Measurements from ENCODE around the gene NBAS. TPM values are rescaled to one million over a fixed set of nuclear protein-coding genes. Genes with fewer than 3 reads are reported as not detected.

NBAS gene
- total and polyA plus RNA-seq, 8 donors, result 14.5 to 96.2 (median 41.2) TPM

DNA sequence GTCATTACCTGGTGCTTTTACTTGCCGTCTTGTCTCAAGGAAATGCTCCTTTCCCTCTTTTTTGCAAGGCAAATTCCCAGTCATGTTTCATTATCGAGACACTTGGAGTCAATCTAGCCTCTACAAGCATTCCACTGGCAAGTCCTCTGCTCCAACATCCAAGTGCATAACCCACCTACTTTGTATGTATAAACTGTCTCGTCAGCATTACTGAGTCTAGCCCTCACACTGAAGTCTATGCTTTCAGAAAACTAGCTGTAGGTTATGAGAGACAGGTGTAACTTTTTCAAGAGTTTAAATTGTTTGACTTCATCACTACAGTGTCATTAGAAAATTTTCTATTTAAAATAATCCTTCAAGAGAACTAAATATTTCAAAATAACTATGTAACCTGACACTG lies 319.2 kb downstream of the NBAS start:
- no peak overlapping the region for H3K4me3 ChIP-seq
- peaks cover 0 to 5% (median 1%) of the 10 kb centered on the region in 4 donors for H3K36me3 ChIP-seq
- no peaks in the 10 kb centered on the region for H3K9me3 ChIP-seq
- H3K27me3 ChIP-seq, result no peaks in the 10 kb centered on the region
- no peak overlapping the region for H3K27ac ChIP-seq
- no peaks in the 10 kb centered on the region for H3K4me1 ChIP-seq
- no peak for TF ChIP-seq POLR2A (IDR thresholded peaks at IDR 0.05)
- no peak for TF ChIP-seq POLR2AphosphoS5 (IDR thresholded peaks at IDR 0.05)
- TF ChIP-seq, protein P1, sequence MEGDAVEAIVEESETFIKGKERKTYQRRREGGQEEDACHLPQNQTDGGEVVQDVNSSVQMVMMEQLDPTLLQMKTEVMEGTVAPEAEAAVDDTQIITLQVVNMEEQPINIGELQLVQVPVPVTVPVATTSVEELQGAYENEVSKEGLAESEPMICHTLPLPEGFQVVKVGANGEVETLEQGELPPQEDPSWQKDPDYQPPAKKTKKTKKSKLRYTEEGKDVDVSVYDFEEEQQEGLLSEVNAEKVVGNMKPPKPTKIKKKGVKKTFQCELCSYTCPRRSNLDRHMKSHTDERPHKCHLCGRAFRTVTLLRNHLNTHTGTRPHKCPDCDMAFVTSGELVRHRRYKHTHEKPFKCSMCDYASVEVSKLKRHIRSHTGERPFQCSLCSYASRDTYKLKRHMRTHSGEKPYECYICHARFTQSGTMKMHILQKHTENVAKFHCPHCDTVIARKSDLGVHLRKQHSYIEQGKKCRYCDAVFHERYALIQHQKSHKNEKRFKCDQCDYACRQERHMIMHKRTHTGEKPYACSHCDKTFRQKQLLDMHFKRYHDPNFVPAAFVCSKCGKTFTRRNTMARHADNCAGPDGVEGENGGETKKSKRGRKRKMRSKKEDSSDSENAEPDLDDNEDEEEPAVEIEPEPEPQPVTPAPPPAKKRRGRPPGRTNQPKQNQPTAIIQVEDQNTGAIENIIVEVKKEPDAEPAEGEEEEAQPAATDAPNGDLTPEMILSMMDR (IDR thresholded peaks at IDR 0.05), result no peak
- no peak for TF ChIP-seq EP300 (IDR thresholded peaks at IDR 0.05)
- intact Hi-C loops (cut with DNase I; ENCODE audit: low total_unique reads), result no loop called here
- WGBS, 5 donors, result 86 to 91% (median 89%) methylated on average over 3 of the region's 3 CpGs
- no peak for DNase-seq

DNA sequence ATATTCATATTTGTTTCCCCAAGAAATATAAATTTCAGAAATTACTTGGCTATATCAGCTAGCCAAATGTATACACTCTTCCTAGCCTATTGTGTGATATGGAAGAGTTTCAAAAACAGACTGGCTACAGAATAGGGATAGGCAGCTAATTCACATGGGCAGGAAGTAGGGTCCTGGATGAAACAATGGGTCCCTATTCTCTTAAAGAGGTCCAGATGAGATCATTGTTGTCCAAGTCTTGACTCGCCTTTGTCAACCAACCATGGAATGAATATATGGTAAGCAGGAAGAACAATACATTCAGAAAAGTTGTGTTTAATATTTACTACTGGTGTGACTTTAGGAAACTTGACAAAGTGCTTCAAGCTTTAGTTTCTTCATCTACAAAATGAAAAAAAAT lies 319.9 kb downstream of the NBAS start:
- no peak for DNase-seq
- H3K27ac ChIP-seq, result no peak overlapping the region
- H3K4me3 ChIP-seq, result no peak overlapping the region
- H3K9me3 ChIP-seq, result no peaks in the 10 kb centered on the region
- no peaks in the 10 kb centered on the region for H3K27me3 ChIP-seq
- intact Hi-C loops (cut with DNase I; ENCODE audit: low total_unique reads), result no loop called here
- H3K36me3 ChIP-seq, result peaks cover 0 to 5% (median 1%) of the 10 kb centered on the region in 4 donors
- H3K4me1 ChIP-seq, result no peaks in the 10 kb centered on the region
- TF ChIP-seq POLR2AphosphoS5 (IDR thresholded peaks at IDR 0.05) (no peak), POLR2A (IDR thresholded peaks at IDR 0.05) (no peak), EP300 (IDR thresholded peaks at IDR 0.05) (no peak)
- TF ChIP-seq, protein P1 (IDR thresholded peaks at IDR 0.05), result no peak
- 76 to 98% (median 89%) methylated on average over 1 of the region's 1 CpG for WGBS, 5 donors

DNA sequence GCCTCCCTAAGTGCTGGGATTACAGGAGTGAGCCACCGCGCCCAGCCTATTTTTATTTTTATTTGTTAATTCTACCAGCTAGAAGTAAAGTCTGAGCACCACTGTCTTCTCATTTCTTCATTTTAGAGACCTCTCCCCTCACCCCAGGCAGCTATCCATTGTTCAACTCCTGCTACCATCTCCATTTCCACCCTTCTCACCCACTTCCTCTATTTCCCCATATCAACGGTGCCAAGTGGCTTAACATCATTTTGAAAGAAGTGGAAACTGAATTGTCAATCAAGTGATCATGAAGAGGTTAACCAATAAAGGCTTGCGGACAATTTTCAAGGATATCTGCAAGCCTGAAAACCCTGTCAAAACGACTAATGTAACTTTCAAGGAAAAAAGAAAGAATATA lies 323.1 kb downstream of the NBAS start:
- Histone ChIP-seq H3K9me3 (no peaks in the 10 kb centered on the region), H3K27ac (no peak overlapping the region), H3K4me3 (no peak overlapping the region), H3K4me1 (no peaks in the 10 kb centered on the region), H3K36me3 (peaks cover 0 to 20% (median 16%) of the 10 kb centered on the region in 4 donors), H3K27me3 (no peaks in the 10 kb centered on the region)
- DNase-seq, result no peak
- TF ChIP-seq POLR2AphosphoS5 (IDR thresholded peaks at IDR 0.05), result no peak
- no peak for TF ChIP-seq POLR2A (IDR thresholded peaks at IDR 0.05)
- TF ChIP-seq EP300 (IDR thresholded peaks at IDR 0.05), result no peak
- intact Hi-C loops (cut with DNase I; ENCODE audit: low total_unique reads), result no loop called here
- 84 to 95% (median 91%) methylated on average over 5 of the region's 5 CpGs for WGBS, 5 donors

DNA sequence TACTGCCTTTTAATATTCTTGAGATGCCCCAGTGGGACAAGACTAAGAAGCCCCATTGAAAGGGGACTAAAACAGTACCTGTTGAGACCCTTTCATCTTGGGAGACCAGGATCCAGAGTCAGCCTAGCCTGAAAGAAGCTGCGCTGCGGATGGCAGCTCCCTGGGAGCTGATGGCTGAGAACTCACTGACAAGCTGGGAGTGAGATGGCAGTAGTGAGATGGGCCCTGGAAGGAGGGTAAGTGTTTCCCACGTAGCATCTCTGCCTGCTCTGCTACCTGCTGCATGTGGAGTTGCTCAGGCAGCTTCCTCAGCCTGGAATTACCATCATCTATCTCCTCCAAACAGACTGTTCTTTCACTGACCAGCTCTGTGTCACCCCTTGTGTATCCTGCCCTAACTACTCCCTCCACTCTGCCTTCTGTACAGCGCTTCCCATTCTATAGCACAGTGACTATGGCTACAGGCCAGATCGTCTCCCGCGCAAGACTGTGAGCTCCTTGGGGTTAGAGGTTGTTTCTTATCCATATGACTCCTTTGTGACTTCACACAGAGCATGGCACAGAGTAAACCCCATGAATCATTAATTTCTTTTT lies 330.4 kb downstream of the NBAS start:
- Histone ChIP-seq H3K9me3 (no peaks in the 10 kb centered on the region), H3K27ac (no peak overlapping the region), H3K27me3 (no peaks in the 10 kb centered on the region), H3K36me3 (peaks cover 0 to 52% (median 46%) of the 10 kb centered on the region in 4 donors), H3K4me1 (no peaks in the 10 kb centered on the region), H3K4me3 (no peak overlapping the region)
- DNase-seq, result no peak
- intact Hi-C loops (cut with DNase I; ENCODE audit: low total_unique reads), result no loop called here
- TF ChIP-seq EP300 (IDR thresholded peaks at IDR 0.05) (no peak), POLR2A (IDR thresholded peaks at IDR 0.05) (no peak), POLR2AphosphoS5 (IDR thresholded peaks at IDR 0.05) (no peak)
- TF ChIP-seq, protein P1 (IDR thresholded peaks at IDR 0.05), result no peak
- 84 to 96% (median 93%) methylated on average over 7 of the region's 7 CpGs for WGBS, 5 donors

DNA sequence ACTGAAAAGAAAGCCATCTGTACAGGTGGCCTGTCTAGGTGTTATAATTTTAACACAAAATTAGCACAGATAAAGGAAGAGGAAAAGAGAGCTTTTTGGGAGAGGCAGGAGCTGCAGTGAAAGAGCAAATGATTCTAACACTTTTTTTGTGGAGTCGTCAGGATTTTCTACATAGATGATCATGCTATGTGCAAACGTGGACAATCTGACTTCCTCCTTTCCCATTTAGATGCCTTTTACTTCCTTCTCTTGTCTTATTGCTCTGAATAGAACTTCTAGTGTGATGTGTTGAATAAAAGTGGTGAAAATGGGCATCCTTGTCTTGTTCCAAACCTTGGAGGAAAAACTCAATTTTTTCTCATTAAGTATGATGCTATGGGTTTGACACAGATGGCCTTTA lies 334.5 kb downstream of the NBAS start:
- intact Hi-C loops (cut with DNase I; ENCODE audit: low total_unique reads), result no loop called here

More for the DNA sequence above, 334.5 kb downstream of the NBAS start:
- H3K4me3 ChIP-seq, result no peak overlapping the region
- TF ChIP-seq POLR2A (IDR thresholded peaks at IDR 0.05) (no peak), EP300 (IDR thresholded peaks at IDR 0.05) (no peak), POLR2AphosphoS5 (IDR thresholded peaks at IDR 0.05) (no peak)
- TF ChIP-seq, protein P1 (IDR thresholded peaks at IDR 0.05), result no peak
- WGBS, 5 donors, result 62 to 98% (median 74%) methylated on average over 2 of the region's 2 CpGs
- no peaks in the 10 kb centered on the region for H3K27me3 ChIP-seq
- H3K36me3 ChIP-seq, result peaks cover 0 to 32% (median 28%) of the 10 kb centered on the region in 4 donors
- no peaks in the 10 kb centered on the region for H3K4me1 ChIP-seq
- DNase-seq, result no peak
- H3K27ac ChIP-seq, result no peak overlapping the region
- H3K9me3 ChIP-seq, result no peaks in the 10 kb centered on the region
